Left renal cortex interstitium (tissue), 4 donors: ENCODE data around the gene CPEB1. TPM values are rescaled to one million over a fixed set of nuclear protein-coding genes. Genes with fewer than 3 reads are reported as not detected.
"Not testable (repeated sequence)": the region's sequence is repeated elsewhere in the genome, so short reads cannot be mapped to it uniquely, and the experiment has no call there.

Source experiments
- DNase-seq, 4 donors: peaks; one replicate each; pipeline ENCODE4 v3.0.0-alpha.2; 2013; ENCODE audit warnings: low read depth in 4 of 4, low spot score in 2 of 4, missing footprints in 1 of 4
- polyA plus RNA-seq, 4 donors: library from polyadenylated mRNA; unstranded; fragments of 120-200 nt; gene quantifications; one replicate each; pipeline ENCODE4 v1.2.1, GENCODE V29; 2013; ENCODE audit not compliant: insufficient read length in 4 of 4

The CPEB1 gene
- polyA plus RNA-seq, 4 donors = 1.8 to 3.3 (median 2.5) TPM

DNA sequence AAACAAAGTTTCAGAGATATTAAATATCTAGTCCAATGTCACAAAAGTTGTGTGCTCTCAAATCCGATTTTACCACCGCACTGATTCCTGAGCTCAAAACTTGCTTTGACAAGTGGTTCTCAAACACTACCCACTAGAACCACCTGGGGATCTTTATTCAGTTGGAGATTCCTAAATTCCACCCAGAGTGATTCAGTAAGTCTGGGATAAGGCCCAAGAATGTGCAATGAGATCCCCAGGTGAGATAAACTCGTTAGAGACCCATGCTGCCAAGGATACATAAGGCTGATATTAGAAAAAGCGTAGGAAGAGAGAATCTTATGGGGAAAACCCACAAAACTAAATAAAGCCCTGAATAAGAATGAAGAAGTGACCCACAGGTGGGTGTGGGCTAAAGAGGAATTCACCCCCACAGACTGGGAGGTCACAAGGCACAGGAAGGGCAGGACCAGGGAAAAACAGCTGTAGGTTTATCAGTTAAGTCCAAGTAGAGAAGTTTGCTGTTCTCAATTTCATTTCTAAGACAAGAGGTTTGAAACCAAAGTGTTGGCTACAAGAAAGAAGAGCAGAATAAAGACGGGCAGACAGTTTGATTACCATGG is 95.4 kb downstream of the CPEB1 start:
- no peak for DNase-seq

DNA sequence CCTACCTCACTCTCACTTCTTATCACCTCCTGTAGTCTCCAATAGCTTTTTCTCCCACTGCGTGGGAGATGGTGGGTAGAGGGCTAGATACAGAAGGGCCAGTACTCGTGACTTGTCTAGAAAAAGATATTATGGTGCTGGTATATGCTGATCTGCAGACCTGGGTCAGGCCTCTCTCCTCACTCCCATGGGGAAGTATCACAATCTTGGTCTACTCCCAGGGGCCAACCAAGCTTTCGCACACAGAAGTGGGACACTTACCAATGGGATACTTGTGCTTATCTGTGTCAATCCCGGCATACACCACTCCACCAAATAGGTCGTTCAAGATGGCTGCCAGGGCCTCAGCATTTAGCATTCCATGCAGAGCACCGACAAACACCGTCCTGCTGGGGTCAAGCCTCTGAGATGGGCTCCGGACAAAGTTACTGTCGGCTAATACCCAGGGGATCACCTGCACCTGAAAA is 97.9 kb downstream of the CPEB1 start:
- DNase-seq = no peak

DNA sequence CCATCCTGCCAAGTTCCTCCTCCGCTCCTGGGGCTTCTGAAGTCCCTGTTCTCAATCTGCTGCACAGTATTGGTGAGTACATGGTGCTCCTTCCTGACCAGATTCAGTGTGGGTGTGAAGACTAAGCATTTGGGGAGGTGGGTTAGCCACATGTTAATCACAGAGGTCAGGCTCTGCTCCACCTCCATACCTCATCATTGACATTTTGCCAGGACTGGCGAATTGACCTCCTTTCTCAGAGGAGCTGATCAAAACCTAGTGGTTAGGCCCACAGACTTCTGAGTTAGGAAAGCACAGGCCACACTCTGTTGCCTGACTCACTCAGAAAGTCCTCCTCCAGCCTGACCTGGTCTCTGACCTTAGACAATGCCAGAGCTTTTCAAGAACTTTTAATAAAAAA is 98.5 kb downstream of the CPEB1 start:
- DNase-seq = no peak

DNA sequence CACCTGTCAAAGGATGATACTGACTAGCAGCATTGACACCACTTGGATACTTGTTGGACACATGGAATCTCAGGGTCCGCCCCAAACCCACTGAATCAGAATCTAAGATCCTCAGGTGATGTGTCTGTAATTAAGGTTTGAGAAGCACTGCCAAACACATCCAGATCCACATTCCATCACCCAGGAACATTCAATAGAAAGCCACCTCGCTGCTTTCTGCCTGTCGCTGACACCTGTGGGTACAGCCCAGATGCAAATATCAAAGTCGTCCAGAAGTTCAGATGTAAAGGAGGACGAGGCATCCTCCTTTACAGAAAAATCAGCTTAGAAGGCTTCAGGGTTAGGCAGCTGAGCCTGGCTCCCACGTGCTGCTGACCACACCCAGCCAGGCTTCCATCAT is 101.7 kb downstream of the CPEB1 start:
- no peak for DNase-seq

DNA sequence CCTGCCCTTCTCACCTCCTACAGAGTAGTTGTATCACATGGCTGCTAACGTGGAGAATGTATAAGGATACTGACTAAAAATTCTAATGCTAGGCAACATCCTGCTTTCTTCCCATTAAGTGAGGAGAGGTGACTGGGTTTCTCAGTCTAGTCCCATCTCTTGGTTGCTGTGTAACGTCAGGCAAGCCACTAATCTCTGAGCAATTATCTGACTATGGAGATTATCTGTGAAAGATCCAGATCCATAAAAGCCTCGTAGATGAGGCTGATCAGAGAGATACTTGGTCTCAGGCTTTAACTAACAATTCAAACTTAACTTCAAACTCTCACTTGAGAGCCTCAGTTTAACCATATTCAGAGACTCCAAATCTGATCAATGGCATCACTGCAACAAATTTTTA is 102.2 kb downstream of the CPEB1 start:
- DNase-seq = no peak

DNA sequence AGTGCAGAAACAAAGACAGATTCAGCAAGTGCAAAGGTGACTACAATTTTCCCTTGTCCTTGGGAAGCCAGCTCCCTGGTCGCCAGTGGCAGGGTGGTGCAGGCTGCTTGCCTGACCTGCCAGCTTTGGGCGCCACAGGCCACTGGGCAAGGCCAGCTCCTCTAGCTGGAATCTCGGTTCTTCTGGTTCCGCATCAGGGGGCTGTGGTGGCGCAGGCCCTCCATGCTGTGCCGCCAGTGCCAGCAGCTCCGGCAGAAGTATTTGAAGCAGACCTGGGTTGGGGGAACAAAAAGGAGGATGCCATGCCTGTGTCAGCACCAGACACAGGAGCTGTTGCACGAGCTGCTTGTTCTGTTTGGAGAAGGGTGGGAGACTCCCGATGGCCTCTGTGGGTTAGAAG is 102.7 kb downstream of the CPEB1 start:
- DNase-seq = no peak

DNA sequence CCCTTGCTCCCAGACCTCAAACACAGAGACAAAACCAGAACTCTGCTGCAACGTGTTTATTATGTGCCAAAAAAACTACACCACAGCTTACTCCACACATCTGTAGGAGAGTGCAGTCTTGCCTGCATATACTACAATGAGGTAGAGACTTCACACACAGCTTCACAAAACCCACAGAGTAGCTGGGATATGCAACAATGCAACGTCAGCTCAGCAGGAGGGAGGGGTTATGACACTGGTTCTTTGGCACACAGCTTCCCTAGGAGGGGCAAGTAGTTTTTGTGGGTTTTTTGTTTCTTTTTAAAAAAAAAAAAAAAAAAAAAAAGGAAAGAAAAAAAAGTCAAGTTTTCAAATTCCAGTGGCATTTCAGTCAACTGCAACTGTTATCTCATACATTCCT is 104.0 kb downstream of the CPEB1 start:
- DNase-seq = no peak

DNA sequence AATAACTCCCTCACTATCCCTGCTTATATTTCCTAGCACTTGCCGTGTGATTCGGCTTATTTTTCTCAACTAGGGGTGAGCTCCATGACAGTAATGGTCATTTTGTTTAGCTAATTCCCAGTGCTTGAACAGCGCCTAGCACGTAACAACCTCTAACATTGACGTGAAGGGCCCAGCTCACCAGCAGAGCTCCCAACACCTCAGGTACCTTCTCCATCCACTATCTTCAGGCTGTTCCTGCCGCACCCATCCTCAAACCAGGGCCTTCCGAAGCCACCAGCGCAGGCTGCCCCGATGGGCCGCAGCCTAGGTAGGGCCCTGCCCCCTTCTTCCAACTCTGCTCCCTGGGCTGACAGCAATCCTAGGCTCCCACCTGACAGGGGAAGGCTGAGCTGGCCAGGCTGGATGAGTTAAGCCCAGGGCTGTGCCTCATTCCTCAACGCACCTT is 106.2 kb downstream of the CPEB1 start:
- no peak for DNase-seq

DNA sequence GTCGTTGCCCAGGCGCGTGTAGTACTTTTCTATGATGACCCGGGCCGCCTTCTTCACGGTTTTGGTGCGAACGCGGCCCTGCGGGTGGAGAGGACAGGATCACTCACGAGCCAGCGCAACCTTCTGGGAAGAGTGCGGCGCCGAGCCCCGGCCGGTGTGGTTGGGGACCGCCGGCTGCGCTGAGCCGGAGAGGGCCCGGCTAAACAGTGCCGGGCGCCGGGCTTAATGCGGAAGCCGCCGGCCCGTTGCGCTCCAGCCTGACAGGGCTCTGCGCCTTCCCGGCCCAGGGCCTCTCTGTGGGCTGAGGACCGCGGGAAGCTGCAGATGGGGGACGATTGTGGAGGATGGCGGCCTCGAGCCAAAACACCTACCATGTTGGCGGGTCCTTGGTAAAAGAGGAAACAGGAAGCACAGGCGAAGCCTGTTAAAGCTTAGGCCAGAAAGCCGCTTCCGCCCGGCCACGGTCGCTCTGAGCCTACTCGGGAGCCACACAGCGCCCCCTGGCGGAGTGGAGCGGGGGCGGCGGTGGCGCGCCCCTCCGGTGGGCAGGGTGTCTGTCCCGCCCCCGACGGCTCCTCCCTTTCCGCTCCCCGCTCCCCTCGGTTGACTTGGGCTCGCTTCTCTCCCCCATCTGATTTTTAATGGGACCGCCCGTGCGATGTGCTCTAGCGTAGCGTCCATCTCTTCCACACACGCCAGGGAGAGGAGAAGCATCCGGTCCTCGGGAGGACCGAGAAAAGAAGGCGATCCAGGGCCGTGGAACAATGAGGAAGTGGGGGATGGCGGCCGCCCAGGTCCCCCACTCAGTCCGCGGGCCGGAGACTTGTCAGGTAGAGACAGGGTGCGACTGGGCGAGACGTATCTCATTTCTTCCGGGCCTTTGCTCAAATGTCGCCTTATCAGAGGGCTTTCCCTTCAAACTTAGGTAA is 106.8 kb downstream of the CPEB1 start, which contains the start of gene RPS17:
Gene RPS17, minus strand, starts transcription at position 403 of the 929 bp plus-strand sequence. Its CDS starts 29 bp downstream, at position 374.
- DNase-seq = peak; percentile 89 to 95 (median 94)

DNA sequence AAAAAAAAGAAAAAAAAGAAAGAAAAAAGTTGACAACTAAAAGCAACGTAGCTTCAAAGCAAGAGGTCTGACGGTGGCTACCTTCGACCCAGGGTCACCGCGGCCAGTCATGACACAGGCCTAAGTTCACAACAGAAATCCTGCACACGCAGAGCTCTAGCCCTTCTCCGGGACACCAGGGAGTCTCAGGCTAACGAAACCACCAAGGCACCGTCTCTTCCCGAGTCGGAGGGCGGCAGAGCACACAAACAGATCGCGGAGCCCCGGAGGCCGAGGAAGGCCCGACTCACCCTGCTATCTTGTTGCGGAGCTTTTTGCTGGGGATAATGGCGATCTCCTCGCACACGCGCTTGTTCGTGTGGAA is 107.5 kb downstream of the CPEB1 start:
- peak in 1 of 4 donors; percentile 10 for DNase-seq

DNA sequence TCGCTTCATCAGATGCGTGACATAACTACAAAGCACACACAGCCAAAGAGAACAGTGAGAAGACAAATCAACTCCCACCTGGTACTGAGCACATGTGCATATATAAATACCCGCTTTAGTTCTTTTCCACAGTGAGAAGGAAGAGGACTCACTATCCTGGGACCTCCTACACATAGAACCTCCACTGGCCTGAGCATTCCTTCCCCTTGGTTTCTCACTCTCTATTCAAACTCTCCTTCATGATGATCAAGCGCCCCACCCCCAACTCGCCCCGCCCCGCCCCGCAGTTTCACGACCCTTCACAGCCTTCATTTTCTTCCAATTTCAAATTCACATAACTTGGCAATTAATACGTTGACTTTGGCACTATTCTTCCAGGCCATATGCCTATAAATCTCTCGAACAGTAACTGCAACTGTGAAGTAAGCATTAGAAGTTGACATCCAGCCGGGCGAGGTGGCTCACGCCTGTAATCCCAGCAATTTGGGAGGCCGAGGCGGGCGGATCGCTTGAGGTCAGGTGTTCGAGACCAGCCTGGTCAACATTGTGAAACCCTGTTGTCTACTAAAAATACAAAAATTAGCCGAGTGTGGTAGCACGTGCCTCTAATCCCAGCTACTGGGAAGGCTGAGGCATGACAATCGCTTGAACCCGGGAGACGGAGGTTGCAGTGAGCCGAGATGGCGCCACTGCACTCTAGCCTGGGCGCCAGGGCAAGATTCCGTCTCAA is 108.0 kb downstream of the CPEB1 start:
- DNase-seq = no peak

DNA sequence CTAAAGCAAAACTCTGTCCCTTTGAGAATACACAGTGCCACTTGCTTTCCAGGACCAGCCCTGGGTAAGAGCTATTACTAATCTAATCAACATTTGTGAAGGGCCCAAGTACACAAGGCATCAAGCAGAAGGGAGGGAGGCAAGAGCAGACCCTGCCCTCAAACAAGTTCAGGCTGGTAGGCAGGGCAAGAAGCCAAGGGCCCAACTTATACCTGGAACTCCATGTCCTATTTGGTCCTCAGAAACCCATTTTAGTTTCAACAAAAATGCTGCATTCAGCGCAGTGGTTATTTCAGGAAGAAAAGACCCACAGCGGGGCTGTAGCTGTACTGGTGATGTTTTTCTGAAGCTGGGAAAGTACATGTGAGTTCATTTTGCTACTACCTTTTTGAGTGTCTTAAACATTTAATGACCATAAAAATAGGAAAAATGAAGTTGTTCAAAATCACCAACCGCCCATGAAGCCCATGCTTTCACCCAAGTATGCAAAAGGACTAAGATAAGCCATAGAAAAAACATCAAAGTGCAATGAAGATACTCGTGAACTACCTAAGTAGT is 109.7 kb downstream of the CPEB1 start:
- DNase-seq = no peak

DNA sequence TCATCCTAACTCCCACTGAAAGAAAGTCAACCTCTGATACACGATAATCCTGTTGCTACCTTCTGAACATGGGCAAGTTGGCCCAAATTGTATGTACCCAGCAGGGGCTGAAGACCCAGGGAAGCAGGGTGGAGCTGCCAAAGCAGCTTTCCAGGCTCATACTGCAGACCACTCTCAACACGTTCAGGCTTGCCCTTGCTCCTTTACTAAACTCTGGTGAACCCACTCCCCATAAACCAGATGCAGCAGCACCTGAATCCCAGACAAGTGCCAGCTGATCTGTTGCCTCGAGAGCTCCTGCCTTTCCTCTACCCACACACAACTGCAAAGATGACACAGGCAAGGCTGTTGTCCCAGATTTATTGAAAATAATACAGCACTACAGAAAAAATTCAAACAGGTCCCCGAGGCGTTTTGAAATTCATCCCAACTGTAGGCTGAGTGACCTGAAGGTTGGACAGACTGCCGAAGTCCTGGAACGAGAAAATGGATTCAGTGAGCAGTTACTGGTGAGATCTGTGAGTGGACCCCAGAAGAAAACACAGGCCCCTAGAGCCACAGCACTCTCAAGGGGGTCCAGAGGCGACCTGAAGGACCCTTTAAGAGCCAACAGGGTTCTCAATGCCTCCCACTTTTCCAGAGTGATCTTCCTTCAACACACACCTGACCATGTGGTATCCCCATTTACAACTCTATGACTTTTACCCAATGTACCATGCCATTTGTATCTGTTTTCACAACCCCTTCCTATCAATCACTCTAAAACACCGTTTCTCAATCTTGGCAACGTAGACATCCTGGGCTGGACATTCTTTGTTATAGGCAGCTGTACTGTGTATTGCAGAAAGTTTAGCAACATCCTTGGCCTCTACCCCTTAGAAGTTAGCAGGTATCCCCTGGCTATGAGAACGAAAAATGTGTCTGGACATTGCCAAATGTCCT is 110.5 kb downstream of the CPEB1 start:
- no peak for DNase-seq

DNA sequence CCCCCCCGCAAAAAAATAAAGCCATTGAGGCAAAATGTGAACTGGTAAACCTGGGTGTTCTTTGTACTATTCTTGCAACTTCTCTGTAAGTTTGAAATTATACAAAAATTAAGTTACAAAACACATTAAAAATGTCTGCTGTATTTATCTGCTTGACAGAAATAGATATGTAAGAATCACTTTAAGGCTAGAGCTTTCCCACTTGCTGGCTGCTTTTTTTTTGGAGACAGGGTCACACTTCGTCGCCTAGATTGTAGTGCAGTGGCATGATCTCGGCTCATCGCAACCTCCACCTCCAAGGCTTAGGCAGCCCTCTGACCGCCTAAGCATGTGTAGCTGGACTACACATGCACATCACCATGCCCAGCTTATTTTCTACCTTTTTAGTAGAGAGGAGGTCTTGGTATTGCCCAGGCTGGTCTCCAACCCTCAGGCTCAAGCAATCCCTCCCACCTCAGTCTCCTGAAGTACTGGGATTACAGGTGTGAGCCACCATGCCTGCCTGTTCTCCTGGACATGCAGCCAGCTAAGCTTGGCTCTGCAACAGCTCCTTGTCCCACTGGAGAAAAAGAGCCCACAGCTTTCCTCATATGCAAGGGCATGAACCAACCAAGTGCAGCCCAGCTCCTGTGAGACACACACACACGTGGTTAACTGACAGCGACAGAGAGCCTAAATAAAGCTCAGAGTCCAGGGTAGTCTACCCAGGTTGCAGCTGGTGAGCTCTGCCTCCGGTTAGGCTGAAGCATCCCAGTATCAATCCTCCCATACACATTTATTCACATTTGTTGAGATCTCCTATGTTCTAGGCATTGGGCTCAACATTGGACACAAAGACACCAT is 111.4 kb downstream of the CPEB1 start:
- no peak for DNase-seq

DNA sequence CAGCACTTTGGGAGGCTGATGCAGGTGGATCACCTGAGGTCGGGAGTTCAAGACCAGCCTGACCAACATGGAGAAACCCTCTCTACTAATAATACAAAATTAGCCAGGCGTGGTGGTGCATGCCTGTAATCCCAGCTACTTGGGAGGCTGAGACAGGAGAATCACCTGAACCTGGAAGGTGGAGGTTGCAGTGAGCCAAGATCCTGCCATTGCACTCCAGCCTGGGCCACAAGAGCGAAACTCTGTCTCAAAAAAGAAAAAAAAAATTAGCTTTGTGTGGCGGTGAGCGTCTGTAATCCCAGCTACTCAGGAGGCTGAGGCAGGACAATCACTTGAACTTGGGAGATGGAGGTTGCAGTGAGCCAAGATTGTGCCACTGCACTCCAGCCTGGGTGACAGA is 112.0 kb downstream of the CPEB1 start:
- not testable (repeated sequence) for DNase-seq

DNA sequence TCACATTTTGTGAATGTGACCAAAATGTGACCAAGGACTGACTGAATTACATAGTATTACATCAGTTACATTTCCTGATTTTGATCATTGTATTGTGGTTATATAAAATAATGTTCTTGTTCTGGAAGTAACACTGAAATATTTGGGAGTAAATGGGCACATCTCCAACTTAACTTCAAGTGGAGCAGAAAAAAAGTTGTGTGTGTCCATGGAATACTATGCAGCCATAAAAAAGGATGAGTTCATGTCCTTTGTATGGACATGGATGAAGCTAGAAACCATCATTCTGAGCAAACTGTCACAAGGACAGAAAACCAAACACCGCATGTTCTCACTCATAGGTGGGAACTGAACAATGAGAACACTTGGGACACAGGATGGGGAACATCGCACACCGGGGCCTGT is 112.7 kb downstream of the CPEB1 start:
- not testable (repeated sequence) for DNase-seq

DNA sequence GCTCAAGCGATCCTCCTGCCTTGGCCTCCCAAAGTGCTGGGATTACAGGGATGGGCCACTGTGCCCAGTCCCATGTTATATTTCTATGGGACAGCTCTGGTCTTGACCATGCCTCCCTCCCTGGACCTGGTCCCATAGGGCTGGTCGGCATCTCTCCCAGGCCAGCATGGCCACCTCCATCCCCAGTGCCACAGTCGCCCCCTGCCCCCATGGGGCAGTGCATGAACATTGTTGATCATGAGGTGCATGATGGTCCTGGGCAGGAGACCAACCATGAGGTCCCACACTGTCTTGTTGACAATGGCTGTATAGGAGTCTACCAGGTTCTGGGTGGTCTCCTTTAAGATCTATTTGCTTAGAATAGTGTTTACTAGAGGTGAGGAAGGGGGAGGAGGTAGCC is 113.4 kb downstream of the CPEB1 start:
- no peak for DNase-seq

DNA sequence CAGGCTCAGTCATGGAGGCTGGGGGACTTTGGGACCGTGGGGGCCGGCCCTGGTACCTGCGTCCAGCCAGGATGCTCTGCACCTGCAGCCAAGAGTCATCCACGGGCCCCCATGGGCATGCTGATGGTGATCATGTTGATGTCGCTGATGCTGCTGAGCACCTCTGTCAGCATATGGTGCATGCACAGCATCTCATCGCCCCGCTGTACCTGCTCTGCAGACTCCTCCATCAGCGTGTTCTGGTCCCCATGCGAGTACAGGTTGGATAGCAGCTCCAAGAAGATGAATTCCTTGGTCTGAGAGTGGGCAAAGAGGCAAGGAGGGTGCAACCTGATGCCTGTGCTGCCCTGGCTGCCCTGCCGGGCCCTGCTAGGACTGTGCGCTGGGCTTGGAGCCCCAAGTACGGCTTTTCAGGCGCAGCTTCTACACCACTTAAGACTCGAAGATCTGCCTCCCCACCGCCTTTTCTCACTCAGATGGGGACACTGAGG is 114.1 kb downstream of the CPEB1 start:
- no peak for DNase-seq
